ENCODE results near the gene ZNF367.

The ZNF367 gene

GRCh38 chr9:96436456-96437126, 18.4 kb upstream of the ZNF367 start:
- DNase-seq (ENCODE audit: low read depth), result no peak

GRCh38 chr9:96436063-96436455, 17.9 kb upstream of the ZNF367 start:
- no peak for DNase-seq (ENCODE audit: low read depth)

- DNase-seq (ENCODE audit: low read depth), result no peak
Observed at GRCh38 chr9:96435345-96435744, 17.2 kb upstream of the ZNF367 start.

- no peak for DNase-seq (ENCODE audit: low read depth)
Observed at GRCh38 chr9:96430377-96430776, 12.2 kb upstream of the ZNF367 start.

- no peak for DNase-seq (ENCODE audit: low read depth)
Observed at GRCh38 chr9:96429732-96430131, 11.6 kb upstream of the ZNF367 start.

GRCh38 chr9:96425500-96426169, 7.5 kb upstream of the ZNF367 start:
- DNase-seq (ENCODE audit: low read depth), result no peak

- DNase-seq (ENCODE audit: low read depth), result no peak
Observed at GRCh38 chr9:96423985-96424336, 5.8 kb upstream of the ZNF367 start.

GRCh38 chr9:96423322-96423984, 5.3 kb upstream of the ZNF367 start:
- DNase-seq (ENCODE audit: low read depth), result no peak

GRCh38 chr9:96420468-96421219, 2.5 kb upstream of the ZNF367 start:
- peak; percentile 95 for DNase-seq (ENCODE audit: low read depth)

- no peak for DNase-seq (ENCODE audit: low read depth)
Observed at GRCh38 chr9:96419691-96419969, 1.5 kb upstream of the ZNF367 start.

- DNase-seq (ENCODE audit: low read depth), result peak; percentile 27
Observed at GRCh38 chr9:96418920-96419690, 935 bp upstream of the ZNF367 start.

- peak; percentile 7 for DNase-seq (ENCODE audit: low read depth)
Observed at GRCh38 chr9:96417661-96418082, 498 bp downstream of the ZNF367 start.

- DNase-seq (ENCODE audit: low read depth), result peak; percentile 78
Observed at GRCh38 chr9:96417051-96417586, 1.1 kb downstream of the ZNF367 start.

GRCh38 chr9:96413302-96414221, 4.6 kb downstream of the ZNF367 start:
- DNase-seq (ENCODE audit: low read depth), result no peak

- DNase-seq (ENCODE audit: low read depth), result no peak
Observed at GRCh38 chr9:96412174-96412913, 5.8 kb downstream of the ZNF367 start.

- no peak for DNase-seq (ENCODE audit: low read depth)
Observed at GRCh38 chr9:96411129-96411838, 6.9 kb downstream of the ZNF367 start.

GRCh38 chr9:96408409-96409280, 9.5 kb downstream of the ZNF367 start:
- DNase-seq (ENCODE audit: low read depth), result no peak

Measured in iris pigment epithelial cell (primary cell).